ENCODE results near the gene PFKFB4.

DNA sequence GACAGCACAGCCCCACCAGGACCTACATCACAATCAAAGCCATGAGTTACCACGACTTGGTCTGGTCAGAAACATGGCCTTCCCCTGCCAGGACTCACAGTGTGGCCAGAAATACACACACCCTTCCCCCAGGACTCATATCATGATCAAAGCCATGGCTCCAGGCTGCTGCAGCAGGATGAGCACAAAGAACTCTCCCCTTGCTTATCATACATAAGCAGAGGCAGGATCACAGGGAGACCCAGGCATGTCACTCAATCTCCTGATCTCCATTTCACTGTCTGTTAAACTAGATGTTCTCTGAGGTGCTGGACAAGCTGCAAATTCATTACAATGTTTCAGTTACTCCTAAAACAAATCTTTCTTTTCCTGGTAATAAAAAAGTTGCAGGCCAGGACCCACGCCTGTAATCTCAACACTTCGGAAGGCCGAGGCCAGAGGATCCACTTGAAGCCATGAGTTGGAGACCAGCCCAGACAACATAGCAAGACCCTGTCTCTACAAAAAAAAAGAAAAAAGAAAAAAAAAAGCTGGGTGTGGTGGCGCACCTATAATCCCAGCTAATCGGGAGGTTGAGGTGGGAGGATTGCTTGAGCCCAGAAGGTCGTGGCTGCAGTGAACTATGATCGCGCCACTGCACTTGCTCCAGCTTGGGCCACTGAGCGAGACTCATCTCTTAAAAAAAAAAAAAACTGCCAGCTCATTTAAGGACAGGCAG, 1.2 kb downstream of the PFKFB4 start:
- TF ChIP-seq TAF1 (IDR thresholded peaks at IDR 0.05; ENCODE audit: low read depth, low read length) (no peak), SIN3A (conservative IDR thresholded peaks at IDR 0.05 in 1 of 2, IDR thresholded peaks at IDR 0.05 in 1 of 2; ENCODE audit: low read depth in 1 of 2, low read length in 2 of 2) (no peak), HDAC6 (IDR thresholded peaks at IDR 0.05; ENCODE audit: low read depth, low read length) (no peak), EZH2 (IDR thresholded peaks at IDR 0.05; ENCODE audit: low read depth, low read length, severe bottlenecking) (no peak), POLR2AphosphoS5 (IDR thresholded peaks at IDR 0.05; ENCODE audit: low read depth, low read length) (no peak), NANOG (IDR thresholded peaks at IDR 0.05; ENCODE audit: insufficient read depth, low read depth, low read length, poor library complexity, severe bottlenecking) (no peak), RAD21 (IDR thresholded peaks at IDR 0.05 in 1 of 2, conservative IDR thresholded peaks at IDR 0.05 in 1 of 2; ENCODE audit: low read depth in 2 of 2, low read length in 2 of 2) (no peak), SP2 (IDR thresholded peaks at IDR 0.05; ENCODE audit: low read length) (no peak), POLR2A (IDR thresholded peaks at IDR 0.05; ENCODE audit: control extremely low read depth in 1 of 2, low read depth in 2 of 2, low read length in 2 of 2) (no peak), CTBP2 (IDR thresholded peaks at IDR 0.05; ENCODE audit: borderline replicate concordance, insufficient read depth, insufficient read length, low read length) (no peak)
- TF ChIP-seq, protein P1, sequence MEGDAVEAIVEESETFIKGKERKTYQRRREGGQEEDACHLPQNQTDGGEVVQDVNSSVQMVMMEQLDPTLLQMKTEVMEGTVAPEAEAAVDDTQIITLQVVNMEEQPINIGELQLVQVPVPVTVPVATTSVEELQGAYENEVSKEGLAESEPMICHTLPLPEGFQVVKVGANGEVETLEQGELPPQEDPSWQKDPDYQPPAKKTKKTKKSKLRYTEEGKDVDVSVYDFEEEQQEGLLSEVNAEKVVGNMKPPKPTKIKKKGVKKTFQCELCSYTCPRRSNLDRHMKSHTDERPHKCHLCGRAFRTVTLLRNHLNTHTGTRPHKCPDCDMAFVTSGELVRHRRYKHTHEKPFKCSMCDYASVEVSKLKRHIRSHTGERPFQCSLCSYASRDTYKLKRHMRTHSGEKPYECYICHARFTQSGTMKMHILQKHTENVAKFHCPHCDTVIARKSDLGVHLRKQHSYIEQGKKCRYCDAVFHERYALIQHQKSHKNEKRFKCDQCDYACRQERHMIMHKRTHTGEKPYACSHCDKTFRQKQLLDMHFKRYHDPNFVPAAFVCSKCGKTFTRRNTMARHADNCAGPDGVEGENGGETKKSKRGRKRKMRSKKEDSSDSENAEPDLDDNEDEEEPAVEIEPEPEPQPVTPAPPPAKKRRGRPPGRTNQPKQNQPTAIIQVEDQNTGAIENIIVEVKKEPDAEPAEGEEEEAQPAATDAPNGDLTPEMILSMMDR (IDR thresholded peaks at IDR 0.05; ENCODE audit: control extremely low read depth in 1 of 3, insufficient read depth in 1 of 3, low read depth in 1 of 3, low read length in 3 of 3): no peak

Data from H1 (cell line).